Ovary (tissue), 9 donors: Measurements from ENCODE around the gene HP1BP3. TPM values are rescaled to one million over a fixed set of nuclear protein-coding genes. Genes with fewer than 3 reads are reported as not detected.

Experiments
- DNase-seq, 5 donors: peaks; one replicate each; pipeline ENCODE4 v3.0.0-alpha.2; 2019 to 2020
- H3K27ac ChIP-seq, 2 donors: fragments of 200-600 bp; one replicate each; pipeline versions ENCODE4 v1.5.1 to v1.8.0; 2019 to 2022
- H3K27me3 ChIP-seq: fragments of 200-600 bp; one replicate; pipeline ENCODE4 v1.8.0; 2022
- H3K36me3 ChIP-seq: fragments of 200-600 bp; sonication (generic); one replicate; pipeline ENCODE4 v1.5.1; 2019
- H3K4me1 ChIP-seq: one replicate; pipeline ENCODE4 v1.8.1; 2013; ENCODE audit warnings: mild to moderate bottlenecking, moderate library complexity; ENCODE audit not compliant: insufficient read depth
- H3K4me3 ChIP-seq: fragments of 200-600 bp; sonication (generic); one replicate; pipeline ENCODE4 v1.5.1; 2017
- H3K9me3 ChIP-seq, 2 donors: fragments of 200-600 bp in 1 of 2; sonication (generic) in 1 of 2; one replicate each; pipeline versions ENCODE4 v1.5.1 to v1.8.1; 2013 to 2019; ENCODE audit warnings: mild to moderate bottlenecking in 1 of 2, moderate library complexity in 1 of 2
- CTCF ChIP-seq, 3 donors: fragments of 450-650 bp in 2 of 3; fragments of 200-600 bp in 1 of 3; IDR thresholded peaks; one replicate each; pipeline versions ENCODE4 v1.5.1 to v1.8.0; 2016 to 2022; ENCODE audit warnings: antibody characterized with exemption in 3 of 3, mild to moderate bottlenecking in 1 of 3
- EP300 ChIP-seq: sonication (generic); formaldehyde crosslinking; IDR thresholded peaks from one replicate; pipeline ENCODE4 v1.6.1; 2017; ENCODE audit warnings: antibody characterized with exemption
- POLR2A ChIP-seq: fragments of 450-650 bp; IDR thresholded peaks from one replicate; pipeline ENCODE4 v1.6.1; 2017; ENCODE audit warnings: antibody characterized with exemption, mild to moderate bottlenecking, moderate library complexity
- WGBS, 3 donors: extraction: QIAGEN DNeasy Blood & Tissue Kit in 1 of 3; methylation state at CpG; one replicate each; pipeline versions ENCODE4 v1.1.5 to v1.1.7; 2013 to 2017; 5-methylcytosine and 5-hydroxymethylcytosine counted together
- intact Hi-C, 4 donors: fragments of 100-400 bp; cut with DNase I; formaldehyde crosslinking; loops; one replicate each; pipeline versions ENCODE4 v1.11.0 to v1.15.1; 2022 to 2023
- polyA plus RNA-seq, 2 donors: library from polyadenylated mRNA; stranded (reverse); fragments of 200-250 nt in 1 of 2; fragments of 350-450 nt in 1 of 2; fragmentation: Illumina TruSeq in 1 of 2; extraction: RNeasy Lipid Tissue Mini Kit (QIAGEN cat#74804) in 1 of 2; gene quantifications; one replicate each; pipeline ENCODE4 v1.2.3, GENCODE V29; 2013 to 2014
- total RNA-seq, 7 donors: library from RNA; depleted of rRNA in 2 of 7; stranded (reverse); fragments of >200 nt in 2 of 7; fragmentation: NEBNext Ultra II Directional in 3 of 7; extraction: Animal tissue kit (Norgen Biotek cat#: 25700) in 3 of 7; gene quantifications; one replicate each; pipeline versions ENCODE4 v1.1.0 to v1.2.4, GENCODE V29; 2016 to 2023
- donor health status: DM: no; HTN: no; CAD: no; lungs with moderate emphysema.
- donor health status: DM: no; HTN: no; CAD: no.
- donor health status: Bipolar disorder and iron deficiency.
- donor health status: DM: yes; HTN: yes; CAD: no.
- donor health status: DM: no; HTN: no; CAD: no.
- donor health status: DM: yes; HTN: yes; CAD: no.

HP1BP3 gene
- total and polyA plus RNA-seq, 9 donors, result 162 to 302 (median 211) TPM

DNA sequence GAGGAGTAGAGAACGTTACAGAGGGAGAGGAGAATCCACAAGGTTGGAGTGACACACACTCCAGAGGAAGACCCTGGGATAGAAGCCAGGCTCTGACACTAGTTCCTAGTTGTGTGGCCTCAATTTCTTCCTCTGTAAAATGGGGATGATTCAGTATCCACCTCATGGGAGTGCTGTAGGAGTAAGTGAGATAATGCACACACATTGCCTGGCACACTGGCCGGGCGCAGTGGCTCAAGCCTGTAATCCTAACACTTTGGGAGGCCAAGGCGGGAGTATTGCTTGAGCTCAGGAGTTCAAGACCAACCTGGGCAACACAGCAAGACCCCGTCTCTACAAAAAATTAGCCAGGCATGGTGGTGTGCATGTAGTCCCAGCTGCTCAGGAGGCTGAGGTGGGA, 78.2 kb downstream of the HP1BP3 start:
- H3K27me3 ChIP-seq, result no peaks in the 10 kb centered on the region
- H3K9me3 ChIP-seq, result no peaks in the 10 kb centered on the region
- intact Hi-C loops, result no loop called here
- no peak overlapping the region for H3K4me3 ChIP-seq
- DNase-seq, result no peak
- H3K4me1 ChIP-seq, result no peaks in the 10 kb centered on the region
- H3K36me3 ChIP-seq, result no peaks in the 10 kb centered on the region
- TF ChIP-seq EP300, result no peak
- TF ChIP-seq CTCF (IDR thresholded peaks at IDR 0.05), result no peak
- no peak for TF ChIP-seq POLR2A
- H3K27ac ChIP-seq, result no peak overlapping the region
- WGBS, 3 donors, result 82 to 84% (median 83%) methylated on average over 5 of the region's 5 CpGs

DNA sequence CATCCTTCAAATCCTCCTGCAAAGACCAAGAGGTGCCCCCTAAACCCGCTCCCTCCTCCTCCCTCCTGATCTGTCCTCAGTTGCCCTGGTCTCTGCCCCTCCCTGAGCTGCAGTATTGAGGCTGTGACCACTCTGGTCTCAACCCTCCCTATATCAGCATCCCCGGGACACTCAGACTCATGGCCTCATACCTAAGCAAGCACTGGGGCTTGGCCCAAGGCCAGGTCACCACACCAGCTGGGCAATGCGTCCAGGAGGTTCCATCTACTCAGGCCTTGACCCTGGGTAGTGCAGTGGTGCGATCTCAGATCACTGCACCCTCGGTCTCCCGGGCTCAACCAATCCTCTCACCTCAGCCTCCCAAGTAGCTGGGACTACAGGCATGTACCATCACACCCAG, 79.0 kb downstream of the HP1BP3 start:
- TF ChIP-seq CTCF (IDR thresholded peaks at IDR 0.05) (no peak), EP300 (no peak), POLR2A (no peak)
- 58 to 77% (median 59%) methylated on average over 6 of the region's 6 CpGs for WGBS, 3 donors
- no peaks in the 10 kb centered on the region for H3K9me3 ChIP-seq
- H3K36me3 ChIP-seq, result no peaks in the 10 kb centered on the region
- no peak overlapping the region for H3K4me3 ChIP-seq
- no peaks in the 10 kb centered on the region for H3K27me3 ChIP-seq
- H3K27ac ChIP-seq, result no peak overlapping the region
- no peaks in the 10 kb centered on the region for H3K4me1 ChIP-seq
- intact Hi-C loops, result no loop called here
- no peak for DNase-seq

- Histone ChIP-seq H3K36me3 (no peaks in the 10 kb centered on the region), H3K27me3 (no peaks in the 10 kb centered on the region), H3K4me3 (no peak overlapping the region), H3K9me3 (no peaks in the 10 kb centered on the region), H3K27ac (no peak overlapping the region), H3K4me1 (no peaks in the 10 kb centered on the region)
- DNase-seq, result no peak
- intact Hi-C loops, result no loop called here
- WGBS, 3 donors, result 27 to 44% (median 38%) methylated on average over 5 of the region's 5 CpGs
- TF ChIP-seq POLR2A (no peak), CTCF (IDR thresholded peaks at IDR 0.05) (no peak), EP300 (no peak)
Measured at GRCh38 chr1:20706841-20707240, 80.3 kb downstream of the HP1BP3 start.

DNA sequence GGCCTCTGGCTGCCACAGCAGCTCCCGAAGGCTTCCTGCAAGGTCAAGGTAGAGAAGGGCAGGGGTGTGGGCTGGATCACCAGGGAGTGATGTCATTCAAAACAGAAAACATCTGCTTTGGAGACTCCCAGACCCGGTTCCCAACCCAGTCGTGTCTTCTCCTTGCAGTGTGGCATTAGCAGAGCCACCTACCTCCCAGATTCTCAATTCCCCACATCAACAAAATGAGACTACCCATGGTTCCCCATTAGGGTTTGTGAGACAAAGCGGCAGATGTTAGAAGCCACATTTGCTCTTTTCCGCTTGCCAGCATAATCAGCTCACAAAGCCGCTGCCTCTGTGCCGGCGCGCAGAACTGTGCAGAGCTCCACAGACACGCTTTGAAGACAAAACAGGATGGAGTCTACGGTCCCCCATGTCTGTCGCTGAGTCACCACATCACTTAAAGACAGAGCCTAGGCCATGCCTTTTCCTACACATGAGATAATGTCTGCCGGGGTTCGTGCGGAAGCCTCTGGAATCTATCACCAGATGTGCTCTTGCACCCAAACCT, 81.8 kb downstream of the HP1BP3 start:
- no peak for TF ChIP-seq CTCF (IDR thresholded peaks at IDR 0.05)
- no peak for TF ChIP-seq EP300
- no peaks in the 10 kb centered on the region for H3K27me3 ChIP-seq
- WGBS, 3 donors, result 70 to 80% (median 72%) methylated on average over 15 of the region's 15 CpGs
- no peak for DNase-seq
- no peak overlapping the region for H3K27ac ChIP-seq
- no peak overlapping the region for H3K4me3 ChIP-seq
- no peaks in the 10 kb centered on the region for H3K9me3 ChIP-seq
- H3K4me1 ChIP-seq, result no peaks in the 10 kb centered on the region
- intact Hi-C loops, result no loop called here
- H3K36me3 ChIP-seq, result no peaks in the 10 kb centered on the region
